Measurements from ENCODE around the gene ABHD5.
A peak's percentile ranks its signal among the peaks of the same experiment; 100 is the strongest.

The ABHD5 gene

DNA sequence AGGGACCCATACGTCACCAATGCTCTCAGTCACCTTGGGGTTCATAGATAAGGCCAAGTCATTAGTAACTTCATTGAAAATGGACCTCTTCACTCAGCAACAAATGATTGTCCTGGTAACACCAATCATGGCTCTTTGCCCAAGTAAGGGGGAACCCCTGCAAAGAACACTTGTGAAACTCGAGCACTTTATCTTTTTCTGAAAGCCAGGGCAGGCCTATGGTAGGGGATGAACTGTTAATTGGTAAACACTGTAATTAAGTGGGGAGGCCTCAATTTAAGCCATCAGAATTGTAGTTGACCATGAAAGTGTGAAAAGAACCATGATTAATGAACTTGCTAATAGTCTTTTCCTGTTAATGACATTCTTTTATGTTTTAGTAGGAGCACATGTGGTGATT is 73.3 kb downstream of the ABHD5 start:
- no peak for DNase-seq
- Histone ChIP-seq H3K36me3 (replicated peaks) (no peaks in the 10 kb centered on the region), H3K27ac (no peak overlapping the region), H3K4me3 (ENCODE audit: low read depth, low read length) (no peak overlapping the region), H3K27me3 (replicated peaks) (no peaks in the 10 kb centered on the region)
- TF ChIP-seq, protein P1, sequence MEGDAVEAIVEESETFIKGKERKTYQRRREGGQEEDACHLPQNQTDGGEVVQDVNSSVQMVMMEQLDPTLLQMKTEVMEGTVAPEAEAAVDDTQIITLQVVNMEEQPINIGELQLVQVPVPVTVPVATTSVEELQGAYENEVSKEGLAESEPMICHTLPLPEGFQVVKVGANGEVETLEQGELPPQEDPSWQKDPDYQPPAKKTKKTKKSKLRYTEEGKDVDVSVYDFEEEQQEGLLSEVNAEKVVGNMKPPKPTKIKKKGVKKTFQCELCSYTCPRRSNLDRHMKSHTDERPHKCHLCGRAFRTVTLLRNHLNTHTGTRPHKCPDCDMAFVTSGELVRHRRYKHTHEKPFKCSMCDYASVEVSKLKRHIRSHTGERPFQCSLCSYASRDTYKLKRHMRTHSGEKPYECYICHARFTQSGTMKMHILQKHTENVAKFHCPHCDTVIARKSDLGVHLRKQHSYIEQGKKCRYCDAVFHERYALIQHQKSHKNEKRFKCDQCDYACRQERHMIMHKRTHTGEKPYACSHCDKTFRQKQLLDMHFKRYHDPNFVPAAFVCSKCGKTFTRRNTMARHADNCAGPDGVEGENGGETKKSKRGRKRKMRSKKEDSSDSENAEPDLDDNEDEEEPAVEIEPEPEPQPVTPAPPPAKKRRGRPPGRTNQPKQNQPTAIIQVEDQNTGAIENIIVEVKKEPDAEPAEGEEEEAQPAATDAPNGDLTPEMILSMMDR (IDR thresholded peaks at IDR 0.05; ENCODE audit: low read depth, low read length, missing control alignments): no peak
- in situ Hi-C loops (cut with HindIII; ENCODE audit: low pct_ligation_motif_present, low sequenced_read_pairs): loop anchor here (25.0 kb wide), 1 partner anchor 98 kb away; no protein-coding TSS in a partner anchor

DNA sequence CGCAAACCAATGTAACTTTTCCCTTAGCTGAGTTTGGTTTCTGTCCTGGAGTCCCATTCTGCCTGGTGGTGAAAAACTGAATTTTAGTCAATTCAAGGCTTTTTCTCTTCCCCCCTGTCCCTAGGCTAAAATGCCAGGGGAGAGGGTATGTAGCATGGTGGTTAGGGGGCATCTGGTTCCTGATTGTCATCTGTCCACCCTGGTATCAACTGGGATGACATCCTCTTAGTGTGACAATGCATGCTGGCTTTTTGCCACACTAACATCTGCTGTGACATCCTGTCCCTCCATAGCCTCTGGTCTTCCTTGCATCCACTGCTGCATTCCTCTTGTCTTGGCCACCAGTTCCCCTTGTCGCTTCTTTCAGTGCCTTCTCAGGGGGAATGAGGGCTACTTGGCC is 73.7 kb downstream of the ABHD5 start:
- Histone ChIP-seq H3K27me3 (replicated peaks) (no peaks in the 10 kb centered on the region), H3K36me3 (replicated peaks) (no peaks in the 10 kb centered on the region), H3K27ac (no peak overlapping the region), H3K4me3 (ENCODE audit: low read depth, low read length) (no peak overlapping the region)
- DNase-seq: no peak
- TF ChIP-seq, protein P1 (IDR thresholded peaks at IDR 0.05; ENCODE audit: low read depth, low read length, missing control alignments): no peak
- in situ Hi-C loops (cut with HindIII; ENCODE audit: low pct_ligation_motif_present, low sequenced_read_pairs): loop anchor here (25.0 kb wide), 1 partner anchor 98 kb away; no protein-coding TSS in a partner anchor

DNA sequence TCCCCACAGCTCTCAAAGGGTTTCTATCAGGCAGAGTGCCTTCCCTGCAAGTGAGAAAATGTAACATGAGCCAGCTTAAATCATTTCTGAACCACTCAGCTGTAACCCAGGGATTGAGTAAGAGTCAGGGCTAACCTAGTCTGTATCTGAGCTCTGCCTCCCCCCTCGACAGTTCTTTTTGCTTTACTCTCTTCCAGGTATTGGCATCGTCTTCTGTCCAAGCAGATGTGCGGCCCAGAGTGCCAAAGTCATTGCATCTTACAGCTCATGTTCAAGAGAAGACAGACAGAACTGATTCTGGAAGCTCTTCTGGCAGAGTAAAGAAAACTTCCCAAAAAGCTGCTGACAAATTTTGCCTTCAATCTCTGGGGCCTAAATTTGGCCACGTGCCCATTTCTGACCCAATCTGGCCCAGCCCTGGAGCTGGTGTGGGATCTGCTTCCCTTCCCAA is 74.8 kb downstream of the ABHD5 start:
- DNase-seq: no peak

DNA sequence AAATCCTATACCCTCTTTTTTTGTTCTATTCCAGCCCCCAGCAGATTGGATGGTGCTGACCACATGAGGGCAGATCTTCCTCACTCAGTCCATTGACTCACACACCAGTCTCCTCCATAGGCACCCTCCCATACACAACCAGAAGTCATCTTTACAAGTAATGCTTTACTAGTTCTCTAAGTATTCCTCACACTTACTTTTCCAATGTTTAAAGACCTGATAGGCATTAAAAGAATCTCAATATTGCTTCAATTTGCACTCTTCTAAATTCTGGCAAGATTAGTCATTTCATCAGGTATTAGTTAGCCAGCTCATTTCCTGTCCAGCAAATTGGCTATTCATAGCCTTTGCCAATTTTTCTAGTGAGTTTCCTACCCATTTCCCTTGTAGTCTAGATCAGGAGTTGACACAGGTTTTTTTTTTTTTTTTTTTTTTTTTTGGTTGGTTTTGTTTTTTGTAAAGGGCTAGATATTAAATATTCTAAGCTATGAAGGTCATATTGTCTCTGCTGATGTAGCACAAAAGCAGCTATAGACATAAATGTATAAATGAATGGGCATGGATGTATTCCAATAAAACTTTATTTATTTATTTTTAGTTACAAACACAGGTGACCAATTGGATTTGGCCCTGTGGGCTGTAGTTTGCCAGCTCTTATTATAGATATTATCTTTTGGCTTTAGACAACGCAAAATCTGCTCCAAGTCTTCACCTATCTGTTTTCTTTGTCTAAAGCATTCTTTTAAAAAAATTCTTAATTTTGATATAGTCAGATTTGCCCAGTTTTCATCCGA is 76.1 kb downstream of the ABHD5 start:
- Histone ChIP-seq H3K4me3 (ENCODE audit: low read depth, low read length) (no peak overlapping the region), H3K27ac (no peak overlapping the region), H3K36me3 (replicated peaks) (no peaks in the 10 kb centered on the region), H3K27me3 (replicated peaks) (no peaks in the 10 kb centered on the region)
- peak; percentile 34 for DNase-seq
- in situ Hi-C loops (cut with HindIII; ENCODE audit: low pct_ligation_motif_present, low sequenced_read_pairs): loop anchor here (25.0 kb wide), 1 partner anchor 95 kb away; no protein-coding TSS in a partner anchor
- TF ChIP-seq, protein P1 (IDR thresholded peaks at IDR 0.05; ENCODE audit: low read depth, low read length, missing control alignments): no peak

More for the DNA sequence above, 74.8 kb downstream of the ABHD5 start:
- H3K27ac ChIP-seq: no peak overlapping the region
- H3K4me3 ChIP-seq (ENCODE audit: low read depth, low read length): no peak overlapping the region
- in situ Hi-C loops (cut with HindIII; ENCODE audit: low pct_ligation_motif_present, low sequenced_read_pairs): loop anchor here (25.0 kb wide), 1 partner anchor 97 kb away; no protein-coding TSS in a partner anchor
- H3K36me3 ChIP-seq (replicated peaks): no peaks in the 10 kb centered on the region
- TF ChIP-seq, protein P1 (IDR thresholded peaks at IDR 0.05; ENCODE audit: low read depth, low read length, missing control alignments): no peak
- no peaks in the 10 kb centered on the region for H3K27me3 ChIP-seq (replicated peaks)

DNA sequence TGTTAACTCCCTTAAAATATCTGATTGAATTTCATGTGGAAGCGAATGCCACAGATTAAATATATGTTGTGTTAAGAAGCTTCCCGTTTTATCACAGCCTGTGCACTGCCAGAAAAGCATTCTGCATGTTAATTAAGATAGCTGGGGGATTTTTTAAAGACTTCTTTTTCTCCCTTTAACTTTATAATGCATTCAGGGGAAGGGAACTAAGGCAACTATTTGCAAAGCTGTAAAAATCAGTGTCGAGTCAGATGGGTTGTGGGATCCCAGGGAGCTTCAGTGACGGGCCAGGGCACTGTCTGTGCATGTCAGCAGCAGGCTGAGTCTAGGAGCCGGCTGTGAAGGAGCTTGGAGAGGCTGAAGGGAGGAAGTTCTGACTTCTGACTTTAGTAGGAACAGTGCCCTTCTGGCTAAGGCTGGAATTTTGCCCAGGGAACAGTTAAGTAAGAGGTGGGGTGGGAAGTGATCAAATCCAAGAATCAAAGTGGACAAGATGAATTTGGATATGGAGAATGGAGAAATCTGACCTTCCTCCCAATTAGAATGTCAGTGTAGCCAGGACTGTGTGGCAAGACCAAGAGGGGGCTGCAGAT is 77.7 kb downstream of the ABHD5 start:
- H3K36me3 ChIP-seq (replicated peaks): no peaks in the 10 kb centered on the region
- H3K4me3 ChIP-seq (ENCODE audit: low read depth, low read length): no peak overlapping the region
- no peaks in the 10 kb centered on the region for H3K27me3 ChIP-seq (replicated peaks)
- DNase-seq: no peak
- TF ChIP-seq, protein P1 (IDR thresholded peaks at IDR 0.05; ENCODE audit: low read depth, low read length, missing control alignments): no peak
- no peak overlapping the region for H3K27ac ChIP-seq
- in situ Hi-C loops (cut with HindIII; ENCODE audit: low pct_ligation_motif_present, low sequenced_read_pairs): loop anchor here (25.0 kb wide), 1 partner anchor 94 kb away; no protein-coding TSS in a partner anchor
